A673 (cell line): ENCODE results near the gene TRIP4. TPM values are rescaled to one million over a fixed set of nuclear protein-coding genes. Genes with fewer than 3 reads are reported as not detected.
"Not testable (repeated sequence)": the region's sequence is repeated elsewhere in the genome, so short reads cannot be mapped to it uniquely, and the experiment has no call there.

Experiments
- BruUV-seq: library from RNA; stranded (reverse); fragments of 400-500 nt; replicated peaks from 2 replicates; lab custom pipeline; 2021; lab: Mats Ljungman, UMichigan
- CTCF ChIA-PET: fragments of 300-600 bp; sonication (Branson Sonifier 250); formaldehyde crosslinking; loops from one replicate; lab custom pipeline; 2022; ENCODE audit warnings: antibody characterized with exemption; lab: Charles Lee
- POLR2A ChIA-PET: fragments of 300-600 bp; sonication (Branson Sonifier 250); formaldehyde crosslinking; loops from one replicate; lab custom pipeline; 2022; ENCODE audit warnings: antibody characterized with exemption; ENCODE audit not compliant: low non-redundant PET; lab: Charles Lee
- DNase-seq: peaks from one replicate; pipeline ENCODE4 v3.0.0-alpha.2; 2015; ENCODE audit warnings: low spot score
- H3K27ac ChIP-seq: fragments of 200-600 bp; sonication (generic); 2 replicates; pipeline ENCODE4 v1.5.1; 2016; ENCODE audit warnings: mixed run types, low read depth, mild to moderate bottlenecking, mixed read lengths, antibody characterized with exemption, low read length; ENCODE audit not compliant: poor library complexity, severe bottlenecking
- H3K27me3 ChIP-seq: fragments of 200-600 bp; sonication (generic); replicated peaks from 2 replicates; pipeline ENCODE4 v1.6.1; 2017; ENCODE audit warnings: mixed run types, low read depth, mild to moderate bottlenecking, mixed read lengths, antibody characterized with exemption, low read length; ENCODE audit not compliant: insufficient read depth, poor library complexity
- H3K36me3 ChIP-seq: fragments of 200-600 bp; sonication (generic); 2 replicates; pipeline ENCODE4 v1.6.1; 2016; ENCODE audit warnings: mixed run types, mild to moderate bottlenecking, mixed read lengths, antibody characterized with exemption, low read length; ENCODE audit not compliant: insufficient read depth, poor library complexity, severe bottlenecking
- H3K4me1 ChIP-seq: fragments of 200-600 bp; sonication (generic); 2 replicates; pipeline ENCODE4 v1.6.1; 2017; ENCODE audit warnings: mixed run types, mild to moderate bottlenecking, mixed read lengths, antibody characterized with exemption, low read length; ENCODE audit not compliant: insufficient read depth, poor library complexity, severe bottlenecking
- H3K4me3 ChIP-seq: fragments of 200-600 bp; sonication (generic); 2 replicates; pipeline ENCODE4 v1.5.1; 2016; ENCODE audit warnings: low read depth, mixed run types, mild to moderate bottlenecking, mixed read lengths, low read length; ENCODE audit not compliant: poor library complexity, severe bottlenecking
- H3K9me3 ChIP-seq: fragments of 200-600 bp; sonication (generic); 2 replicates; pipeline ENCODE4 v1.6.1; 2016; ENCODE audit warnings: mixed run types, low read depth, mild to moderate bottlenecking, mixed read lengths, antibody characterized with exemption, low read length; ENCODE audit not compliant: poor library complexity, severe bottlenecking
- EZH2 ChIP-seq: fragments of 200-600 bp; sonication (generic); IDR thresholded peaks from 2 replicates; pipeline ENCODE4 v1.6.1; 2017; ENCODE audit warnings: borderline replicate concordance, low read depth, mild to moderate bottlenecking, mixed read lengths, antibody characterized with exemption, low read length; ENCODE audit not compliant: poor library complexity, severe bottlenecking
- intact Hi-C: fragments of 100-400 bp; cut with micrococcal nuclease; formaldehyde crosslinking; loops from one replicate; pipeline ENCODE4 v1.10.0; 2022; ENCODE audit not compliant: unreplicated experiment
- total RNA-seq: library from RNA; stranded (reverse); gene quantifications from 2 replicates; pipeline ENCODE4 v1.2.3, GENCODE V29; 2021
- TF ChIP-seq, protein P1 (sequence below): fragments of 300-800, 200-600 bp; sonication (generic); conservative IDR thresholded peaks from 2 replicates; pipeline ENCODE4 v1.5.1; 2017; ENCODE audit warnings: low read depth, mild to moderate bottlenecking, antibody characterized with exemption, low read length, moderate library complexity, mixed read lengths

Gene TRIP4
- total RNA-seq, 1 experiment from 2014 or later = 24.9 TPM

DNA sequence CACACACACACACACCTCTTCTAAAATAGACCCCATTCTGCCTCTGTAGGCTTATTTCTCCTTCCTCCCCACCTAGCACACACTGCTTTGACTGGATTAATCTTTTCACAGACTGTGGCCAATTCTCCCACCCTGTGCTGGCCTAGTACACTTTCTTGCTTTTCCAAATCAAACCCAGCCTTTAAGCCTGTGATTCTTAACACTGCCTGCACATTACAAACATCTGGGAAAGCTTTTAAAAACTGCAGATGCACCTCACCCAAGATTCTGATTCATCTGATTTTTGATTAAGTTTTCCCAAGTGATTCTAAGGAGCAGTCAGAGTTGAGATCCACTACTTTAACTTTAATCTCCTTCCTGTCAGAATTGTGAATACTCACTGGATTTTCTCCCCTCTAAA lies 44.4 kb upstream of the TRIP4 start:
- peak overlapping the region; percentile 27 for H3K27ac ChIP-seq

DNA sequence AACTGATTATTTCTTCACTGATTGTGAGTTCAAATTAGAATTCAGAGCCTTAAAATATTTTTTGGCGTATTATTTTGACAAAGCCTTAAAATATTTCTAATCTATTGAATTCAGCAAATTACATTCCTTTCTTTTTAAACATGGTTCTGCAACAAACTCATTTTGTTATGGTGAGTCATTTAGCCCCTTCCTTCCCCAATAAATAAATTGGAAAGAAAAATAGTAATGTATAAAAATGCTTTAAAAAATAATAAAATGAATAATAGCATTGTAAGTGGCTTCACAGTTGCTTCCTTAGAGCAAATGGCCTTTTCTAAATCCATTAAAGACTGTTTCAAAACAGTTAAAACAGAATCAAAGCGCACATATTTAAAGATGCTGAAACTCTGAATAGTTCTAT lies 43.8 kb upstream of the TRIP4 start:
- DNase-seq = no peak
- intact Hi-C loops = no loop called here
- ChIA-PET POLR2A (no interaction called here), CTCF (no interaction called here)
- no peaks in the 10 kb centered on the region for H3K9me3 ChIP-seq
- no peak for TF ChIP-seq EZH2
- TF ChIP-seq, protein P1, sequence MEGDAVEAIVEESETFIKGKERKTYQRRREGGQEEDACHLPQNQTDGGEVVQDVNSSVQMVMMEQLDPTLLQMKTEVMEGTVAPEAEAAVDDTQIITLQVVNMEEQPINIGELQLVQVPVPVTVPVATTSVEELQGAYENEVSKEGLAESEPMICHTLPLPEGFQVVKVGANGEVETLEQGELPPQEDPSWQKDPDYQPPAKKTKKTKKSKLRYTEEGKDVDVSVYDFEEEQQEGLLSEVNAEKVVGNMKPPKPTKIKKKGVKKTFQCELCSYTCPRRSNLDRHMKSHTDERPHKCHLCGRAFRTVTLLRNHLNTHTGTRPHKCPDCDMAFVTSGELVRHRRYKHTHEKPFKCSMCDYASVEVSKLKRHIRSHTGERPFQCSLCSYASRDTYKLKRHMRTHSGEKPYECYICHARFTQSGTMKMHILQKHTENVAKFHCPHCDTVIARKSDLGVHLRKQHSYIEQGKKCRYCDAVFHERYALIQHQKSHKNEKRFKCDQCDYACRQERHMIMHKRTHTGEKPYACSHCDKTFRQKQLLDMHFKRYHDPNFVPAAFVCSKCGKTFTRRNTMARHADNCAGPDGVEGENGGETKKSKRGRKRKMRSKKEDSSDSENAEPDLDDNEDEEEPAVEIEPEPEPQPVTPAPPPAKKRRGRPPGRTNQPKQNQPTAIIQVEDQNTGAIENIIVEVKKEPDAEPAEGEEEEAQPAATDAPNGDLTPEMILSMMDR = no peak
- H3K27me3 ChIP-seq = no peaks in the 10 kb centered on the region
- BruUV-seq = no TSS peak
- H3K27ac ChIP-seq = no peak overlapping the region
- H3K36me3 ChIP-seq = peaks cover 5% of the 10 kb centered on the region
- peaks cover 35% of the 10 kb centered on the region for H3K4me1 ChIP-seq
- H3K4me3 ChIP-seq = no peak overlapping the region

More for the DNA sequence above, 44.4 kb upstream of the TRIP4 start:
- ChIA-PET CTCF (no interaction called here), POLR2A (no interaction called here)
- intact Hi-C loops = no loop called here
- Histone ChIP-seq H3K4me1 (peaks cover 29% of the 10 kb centered on the region), H3K4me3 (no peak overlapping the region), H3K9me3 (no peaks in the 10 kb centered on the region), H3K27me3 (no peaks in the 10 kb centered on the region), H3K36me3 (peaks cover 5% of the 10 kb centered on the region)
- DNase-seq = peak; percentile 23
- TF ChIP-seq, protein P1 = no peak
- TF ChIP-seq EZH2 = no peak
- no TSS peak for BruUV-seq

DNA sequence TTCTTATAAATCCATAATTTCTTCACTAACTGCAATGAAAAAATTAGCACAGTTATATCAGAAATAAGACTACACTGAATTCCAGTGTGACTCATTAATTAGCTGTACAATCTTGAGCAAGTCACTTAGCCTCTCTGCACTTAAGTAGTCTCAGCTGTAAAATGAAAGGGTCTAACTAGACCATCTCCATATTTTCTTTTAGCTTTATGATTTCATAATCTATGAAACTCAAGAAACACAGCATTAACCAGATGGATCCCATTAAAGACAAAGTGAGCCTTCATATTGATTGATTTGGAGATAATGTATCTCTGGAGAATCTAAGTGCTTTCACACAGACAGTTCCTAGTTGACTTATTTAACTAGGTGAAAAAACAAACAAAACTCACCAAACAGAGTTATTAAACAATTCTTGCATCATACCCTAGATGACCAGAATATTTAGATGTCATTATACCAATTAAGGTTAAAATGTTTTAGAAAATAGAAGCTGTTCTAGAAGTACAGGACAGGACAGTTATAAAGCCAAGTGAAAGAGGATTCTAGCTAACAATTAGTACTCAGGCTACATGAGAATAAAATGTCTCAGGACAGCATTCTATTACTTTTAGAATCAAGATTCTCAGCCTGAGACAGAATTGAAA lies 42.9 kb upstream of the TRIP4 start:
- Histone ChIP-seq H3K27ac (no peak overlapping the region), H3K36me3 (peaks cover 5% of the 10 kb centered on the region), H3K4me3 (no peak overlapping the region), H3K9me3 (no peaks in the 10 kb centered on the region), H3K4me1 (peaks cover 42% of the 10 kb centered on the region), H3K27me3 (no peaks in the 10 kb centered on the region)
- TF ChIP-seq, protein P1 = no peak
- TF ChIP-seq EZH2 = no peak
- ChIA-PET CTCF (interaction anchor here (1.5 kb wide), 1 partner anchor 11 kb away, joined by 4 read pairs; the partner anchor contains the start of gene CSNK1G1), POLR2A (no interaction called here)
- no TSS peak for BruUV-seq
- peak; percentile 58 for DNase-seq
- intact Hi-C loops = no loop called here

DNA sequence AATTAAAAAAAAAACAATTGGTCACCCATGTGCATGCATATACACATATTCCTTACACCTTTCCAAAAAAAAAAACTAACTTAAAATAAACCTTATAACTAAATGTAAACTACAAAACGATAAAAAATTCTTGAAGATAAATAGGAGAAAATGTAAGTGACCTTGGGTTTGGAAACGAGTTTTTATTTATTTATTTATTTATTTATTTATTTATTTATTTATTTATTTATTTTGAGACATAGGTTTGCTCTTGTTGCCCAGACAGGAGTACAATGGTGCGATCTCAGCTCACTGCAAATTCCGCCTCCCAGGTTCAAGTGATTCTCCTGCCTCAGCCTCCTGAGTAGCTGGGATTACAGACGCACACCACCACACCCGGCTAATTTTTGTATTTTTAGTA lies 41.4 kb upstream of the TRIP4 start:
- H3K9me3 ChIP-seq, CTCF ChIA-PET, DNase-seq, H3K27me3 ChIP-seq, H3K36me3 ChIP-seq, H3K27ac ChIP-seq, BruUV-seq, intact Hi-C loops, POLR2A ChIA-PET, H3K4me3 ChIP-seq: not testable (repeated sequence)
- H3K4me1 ChIP-seq = peaks cover 51% of the 10 kb centered on the region
